ENCODE results near the gene CRYGN.

CRYGN gene

GRCh38 chr7:151389096-151389767 lies 50.7 kb downstream of the CRYGN start:
- no peak for FAIRE-seq

GRCh38 chr7:151388430-151388829 lies 51.5 kb downstream of the CRYGN start:
- FAIRE-seq = no peak

- no peak for FAIRE-seq
Measured at GRCh38 chr7:151388007-151388297, 52.0 kb downstream of the CRYGN start.

- FAIRE-seq = no peak
Measured at GRCh38 chr7:151387161-151388006, 52.6 kb downstream of the CRYGN start.

- FAIRE-seq = no peak
Measured at GRCh38 chr7:151386301-151387160, 53.4 kb downstream of the CRYGN start.

- no peak for FAIRE-seq
Measured at GRCh38 chr7:151385626-151386300, 54.2 kb downstream of the CRYGN start.

- FAIRE-seq = no peak
Measured at GRCh38 chr7:151384776-151385625, 54.9 kb downstream of the CRYGN start.

- no peak for FAIRE-seq
Measured at GRCh38 chr7:151384352-151384697, 55.6 kb downstream of the CRYGN start.

- no peak for FAIRE-seq
Measured at GRCh38 chr7:151383638-151384351, 56.1 kb downstream of the CRYGN start.

- no peak for FAIRE-seq
Measured at GRCh38 chr7:151382079-151382885, 57.7 kb downstream of the CRYGN start.

GRCh38 chr7:151381348-151382078 lies 58.4 kb downstream of the CRYGN start:
- no peak for FAIRE-seq

GRCh38 chr7:151381098-151381347 lies 58.9 kb downstream of the CRYGN start:
- FAIRE-seq = no peak

- no peak for FAIRE-seq
Measured at GRCh38 chr7:151380199-151381097, 59.5 kb downstream of the CRYGN start.

GRCh38 chr7:151379534-151380198 lies 60.3 kb downstream of the CRYGN start:
- no peak for FAIRE-seq

- no peak for FAIRE-seq
Measured at GRCh38 chr7:151379193-151379520, 60.8 kb downstream of the CRYGN start.
